HEK293 (cell line): ENCODE measurements around the gene MRM1.

Experiments used
- AEBP2 ChIP-seq: fragments of 450-650 bp; formaldehyde crosslinking; IDR thresholded peaks from 2 replicates; pipeline ENCODE4 v1.5.1; 2016; ENCODE audit warnings: missing biosample characterization, missing genetic modification characterization, borderline replicate concordance
- ELK4 ChIP-seq: IDR thresholded peaks from 2 replicates; pipeline ENCODE4 v1.6.1; 2011; ENCODE audit warnings: mild to moderate bottlenecking, low read depth, low read length, borderline replicate concordance
- GLIS1 ChIP-seq: fragments of 450-650 bp; formaldehyde crosslinking; IDR thresholded peaks from 2 replicates; pipeline ENCODE4 v1.5.1; 2016; ENCODE audit warnings: missing biosample characterization, missing genetic modification characterization
- GLIS2 ChIP-seq: fragments of 450-650 bp; formaldehyde crosslinking; IDR thresholded peaks from 2 replicates; pipeline ENCODE4 v1.5.1; 2016; ENCODE audit warnings: missing biosample characterization, missing genetic modification characterization
- HIC1 ChIP-seq: fragments of 450-650 bp; formaldehyde crosslinking; IDR thresholded peaks from 2 replicates; pipeline ENCODE4 v1.5.1; 2016; ENCODE audit warnings: missing biosample characterization, missing genetic modification characterization
- IKZF3 ChIP-seq: fragments of 450-650 bp; IDR thresholded peaks from 2 replicates; pipeline ENCODE4 v1.5.0; 2018; ENCODE audit warnings: missing biosample characterization, mild to moderate bottlenecking, missing genetic modification characterization, moderate library complexity
- OSR2 ChIP-seq: fragments of 450-650 bp; formaldehyde crosslinking; IDR thresholded peaks from 2 replicates; pipeline ENCODE4 v1.5.1; 2016; ENCODE audit warnings: missing biosample characterization, missing genetic modification characterization
- PRDM10 ChIP-seq: fragments of 450-650 bp; formaldehyde crosslinking; IDR thresholded peaks from 2 replicates; pipeline ENCODE4 v1.5.1; 2016; ENCODE audit warnings: missing biosample characterization, missing genetic modification characterization
- ZBTB10 ChIP-seq: fragments of 450-650 bp; formaldehyde crosslinking; IDR thresholded peaks from 2 replicates; pipeline ENCODE4 v1.5.1; 2016; ENCODE audit warnings: missing biosample characterization, missing genetic modification characterization
- ZBTB20 ChIP-seq: fragments of 450-650 bp; formaldehyde crosslinking; IDR thresholded peaks from 2 replicates; pipeline ENCODE4 v1.5.1; 2016; ENCODE audit warnings: missing biosample characterization, missing genetic modification characterization
- ZFP41 ChIP-seq: fragments of 450-650 bp; formaldehyde crosslinking; IDR thresholded peaks from 2 replicates; pipeline ENCODE4 v1.5.1; 2016; ENCODE audit warnings: missing biosample characterization, missing genetic modification characterization, borderline replicate concordance
- ZNF175 ChIP-seq: fragments of 450-650 bp; formaldehyde crosslinking; IDR thresholded peaks from 2 replicates; pipeline ENCODE4 v1.5.1; 2016; ENCODE audit warnings: missing biosample characterization, missing genetic modification characterization
- ZNF2 ChIP-seq: fragments of 450-650 bp; formaldehyde crosslinking; IDR thresholded peaks from 2 replicates; pipeline ENCODE4 v1.5.1; 2016; ENCODE audit warnings: missing biosample characterization, missing genetic modification characterization
- ZNF266 ChIP-seq: fragments of 450-650 bp; formaldehyde crosslinking; IDR thresholded peaks from 2 replicates; pipeline ENCODE4 v1.5.1; 2016; ENCODE audit warnings: missing biosample characterization, missing genetic modification characterization, low read depth
- ZNF280C ChIP-seq: fragments of 450-650 bp; formaldehyde crosslinking; IDR thresholded peaks from 2 replicates; pipeline ENCODE4 v1.5.1; 2016; ENCODE audit warnings: missing biosample characterization, missing genetic modification characterization
- ZNF292 ChIP-seq: fragments of 450-650 bp; formaldehyde crosslinking; IDR thresholded peaks from 2 replicates; pipeline ENCODE4 v1.5.1; 2016; ENCODE audit warnings: low read depth, missing biosample characterization, missing genetic modification characterization, borderline replicate concordance
- ZNF311 ChIP-seq: fragments of 450-650 bp; formaldehyde crosslinking; IDR thresholded peaks from 2 replicates; pipeline ENCODE4 v1.5.1; 2017; ENCODE audit warnings: missing biosample characterization, missing genetic modification characterization, borderline replicate concordance
- ZNF404 ChIP-seq: fragments of 450-650 bp; formaldehyde crosslinking; IDR thresholded peaks from 2 replicates; pipeline ENCODE4 v1.5.1; 2017; ENCODE audit warnings: missing biosample characterization, missing genetic modification characterization
- ZNF514 ChIP-seq: fragments of 450-650 bp; formaldehyde crosslinking; IDR thresholded peaks from 2 replicates; pipeline ENCODE4 v1.5.1; 2016; ENCODE audit warnings: missing biosample characterization, missing genetic modification characterization
- ZNF529 ChIP-seq: fragments of 450-650 bp; formaldehyde crosslinking; IDR thresholded peaks from 2 replicates; pipeline ENCODE4 v1.5.1; 2017; ENCODE audit warnings: missing genetic modification characterization, missing biosample characterization; ENCODE audit not compliant: insufficient replicate concordance
- ZNF544 ChIP-seq: fragments of 450-650 bp; formaldehyde crosslinking; IDR thresholded peaks from 2 replicates; pipeline ENCODE4 v1.5.0; 2017; ENCODE audit warnings: missing biosample characterization, missing genetic modification characterization
- ZNF549 ChIP-seq: fragments of 450-650 bp; IDR thresholded peaks from 2 replicates; pipeline ENCODE4 v1.5.1; 2018; ENCODE audit warnings: missing biosample characterization, missing genetic modification characterization, mild to moderate bottlenecking, inconsistent platforms, moderate library complexity
- ZNF561 ChIP-seq: fragments of 450-650 bp; IDR thresholded peaks from 2 replicates; pipeline ENCODE4 v1.5.1; 2018; ENCODE audit warnings: missing biosample characterization, missing genetic modification characterization, borderline replicate concordance
- ZNF629 ChIP-seq: fragments of 450-650 bp; formaldehyde crosslinking; IDR thresholded peaks from 2 replicates; pipeline ENCODE4 v1.5.1; 2017; ENCODE audit warnings: missing biosample characterization, missing genetic modification characterization
- ZNF707 ChIP-seq: fragments of 450-650 bp; formaldehyde crosslinking; IDR thresholded peaks from 2 replicates; pipeline ENCODE4 v1.5.1; 2016; ENCODE audit warnings: missing biosample characterization, missing genetic modification characterization
- ZNF830 ChIP-seq: fragments of 450-650 bp; IDR thresholded peaks from 2 replicates; pipeline ENCODE4 v1.5.0; 2018; ENCODE audit warnings: missing biosample characterization, missing genetic modification characterization, low read depth, mild to moderate bottlenecking, moderate library complexity

Gene MRM1

GRCh38 chr17:36601303-36602029, at the start of gene MRM1 (continued):
- TF ChIP-seq ZNF404 (tag by site-specific recombination) (no peak), ZFP41 (tag by site-specific recombination) (no peak), GLIS2 (peak; percentile 93), ZNF175 (tag by site-specific recombination) (no peak), AEBP2 (no peak), IKZF3 (tag by site-specific recombination) (0 out of 2 replicates have a peak, but pooled peaks have one; percentile 19), ELK4 (no peak), ZNF830 (tag by site-specific recombination) (no peak), ZNF514 (tag by site-specific recombination) (no peak), ZNF629 (tag by site-specific recombination) (peak; percentile 46; the same call in 1 of the 2 replicates), ZNF544 (tag by site-specific recombination) (no peak), HIC1 (tag by site-specific recombination) (peak; percentile 58; the same call in 1 of the 2 replicates), ZBTB20 (peak; percentile 28; the same call in 1 of the 2 replicates), ZNF707 (tag by site-specific recombination) (no peak), ZBTB10 (peak; percentile 47; the same call in 1 of the 2 replicates), GLIS1 (tag by site-specific recombination) (peak; percentile 86), ZNF280C (tag by site-specific recombination) (no peak), ZNF311 (tag by site-specific recombination) (no peak), ZNF2 (tag by site-specific recombination) (peak; percentile 55; the same call in 1 of the 2 replicates), ZNF266 (tag by site-specific recombination) (no peak), ZNF292 (tag by site-specific recombination) (no peak), PRDM10 (tag by site-specific recombination) (peak; percentile 77), ZNF549 (tag by site-specific recombination) (no peak), ZNF529 (tag by site-specific recombination) (no peak), OSR2 (tag by site-specific recombination) (peak; percentile 54), ZNF561 (tag by site-specific recombination) (0 out of 2 replicates have a peak, but pooled peaks have one; percentile 43)
